ENCODE data around the gene MAN2A1.

MAN2A1 gene

GRCh38 chr5:109863752-109864151, 174.0 kb downstream of the MAN2A1 start:
- Histone ChIP-seq H3K27me3 (ENCODE audit: control insufficient read depth in 1 of 2, insufficient read depth in 2 of 2, low read length in 2 of 2) (no peaks in the 10 kb centered on the region), H3K27ac (ENCODE audit: low read length) (no peak overlapping the region), H3K9ac (ENCODE audit: low read length in 2 of 2) (no peak overlapping the region), H3K9me3 (ENCODE audit: control insufficient read depth in 2 of 2, low read length in 2 of 2) (no peaks in the 10 kb centered on the region), H3K4me1 (ENCODE audit: control insufficient read depth, insufficient read depth, low read length) (no peaks in the 10 kb centered on the region), H3K4me3 (ENCODE audit: low read length in 2 of 2) (no peak overlapping the region), H3K36me3 (ENCODE audit: control insufficient read depth in 2 of 2, insufficient read depth in 2 of 2, low read length in 2 of 2) (peaks cover 13 to 18% of the 10 kb centered on the region in 2 donors)

DNA sequence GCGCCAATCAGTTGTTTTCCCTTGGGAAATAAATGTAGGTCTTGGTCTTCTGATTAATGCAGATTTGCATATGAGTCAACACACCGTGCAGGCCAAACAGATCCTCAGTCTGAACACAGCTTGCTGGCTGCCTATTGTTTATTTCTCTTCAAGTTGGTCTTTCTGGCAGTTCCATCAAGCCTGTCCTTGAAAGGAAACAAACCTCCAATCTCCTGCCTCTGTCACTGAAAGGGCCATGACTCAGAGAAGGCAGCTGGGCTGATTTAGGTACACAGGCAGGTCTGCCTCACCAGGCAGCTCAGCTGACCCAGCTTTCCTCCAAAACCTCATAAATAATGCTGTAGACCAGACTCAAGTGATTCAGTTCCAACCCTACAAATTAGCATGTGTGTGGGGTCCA, 175.9 kb downstream of the MAN2A1 start:
- Histone ChIP-seq H3K4me3 (ENCODE audit: low read length in 2 of 2) (no peak overlapping the region), H3K27me3 (ENCODE audit: control insufficient read depth in 1 of 2, insufficient read depth in 2 of 2, low read length in 2 of 2) (no peaks in the 10 kb centered on the region), H3K9me3 (ENCODE audit: control insufficient read depth in 2 of 2, low read length in 2 of 2) (no peaks in the 10 kb centered on the region), H3K36me3 (ENCODE audit: control insufficient read depth in 2 of 2, insufficient read depth in 2 of 2, low read length in 2 of 2) (peaks cover 13 to 18% of the 10 kb centered on the region in 2 donors), H3K4me1 (ENCODE audit: control insufficient read depth, insufficient read depth, low read length) (no peaks in the 10 kb centered on the region), H3K9ac (ENCODE audit: low read length in 2 of 2) (no peak overlapping the region), H3K27ac (ENCODE audit: low read length) (no peak overlapping the region)

DNA sequence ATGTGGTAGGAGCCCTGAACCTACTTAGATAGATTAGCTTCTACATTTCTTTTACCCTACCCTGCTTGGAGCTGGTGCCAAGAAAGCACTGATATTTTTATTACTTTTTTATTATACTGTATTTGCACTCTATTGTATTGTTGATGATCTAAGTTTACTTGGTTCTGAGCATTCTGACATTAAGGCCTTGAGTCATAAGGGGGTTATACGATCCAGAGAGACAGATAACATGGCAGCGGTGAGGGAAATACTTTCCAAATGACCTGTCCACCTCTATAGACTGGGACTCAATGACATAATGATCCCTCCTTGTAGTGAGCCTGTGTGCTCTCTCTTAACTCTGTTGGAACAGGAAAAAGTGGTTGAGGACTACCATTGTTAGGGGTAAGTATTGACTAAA, 176.3 kb downstream of the MAN2A1 start:
- H3K36me3 ChIP-seq (ENCODE audit: control insufficient read depth in 2 of 2, insufficient read depth in 2 of 2, low read length in 2 of 2) = peaks cover 13 to 16% of the 10 kb centered on the region in 2 donors
- H3K4me1 ChIP-seq (ENCODE audit: control insufficient read depth, insufficient read depth, low read length) = no peaks in the 10 kb centered on the region
- H3K9ac ChIP-seq (ENCODE audit: low read length in 2 of 2) = no peak overlapping the region
- no peaks in the 10 kb centered on the region for H3K27me3 ChIP-seq (ENCODE audit: control insufficient read depth in 1 of 2, insufficient read depth in 2 of 2, low read length in 2 of 2)
- H3K27ac ChIP-seq (ENCODE audit: low read length) = no peak overlapping the region
- H3K4me3 ChIP-seq (ENCODE audit: low read length in 2 of 2) = no peak overlapping the region
- H3K9me3 ChIP-seq (ENCODE audit: control insufficient read depth in 2 of 2, low read length in 2 of 2) = no peaks in the 10 kb centered on the region

GRCh38 chr5:109868737-109869136, 179.0 kb downstream of the MAN2A1 start:
- Histone ChIP-seq H3K4me1 (ENCODE audit: control insufficient read depth, insufficient read depth, low read length) (no peaks in the 10 kb centered on the region), H3K27me3 (ENCODE audit: control insufficient read depth in 1 of 2, insufficient read depth in 2 of 2, low read length in 2 of 2) (no peaks in the 10 kb centered on the region), H3K9me3 (ENCODE audit: control insufficient read depth in 2 of 2, low read length in 2 of 2) (no peaks in the 10 kb centered on the region), H3K27ac (ENCODE audit: low read length) (no peak overlapping the region), H3K36me3 (ENCODE audit: control insufficient read depth in 2 of 2, insufficient read depth in 2 of 2, low read length in 2 of 2) (peaks cover 13 to 15% of the 10 kb centered on the region in 2 donors), H3K9ac (ENCODE audit: low read length in 2 of 2) (no peak overlapping the region), H3K4me3 (ENCODE audit: low read length in 2 of 2) (no peak overlapping the region)

DNA sequence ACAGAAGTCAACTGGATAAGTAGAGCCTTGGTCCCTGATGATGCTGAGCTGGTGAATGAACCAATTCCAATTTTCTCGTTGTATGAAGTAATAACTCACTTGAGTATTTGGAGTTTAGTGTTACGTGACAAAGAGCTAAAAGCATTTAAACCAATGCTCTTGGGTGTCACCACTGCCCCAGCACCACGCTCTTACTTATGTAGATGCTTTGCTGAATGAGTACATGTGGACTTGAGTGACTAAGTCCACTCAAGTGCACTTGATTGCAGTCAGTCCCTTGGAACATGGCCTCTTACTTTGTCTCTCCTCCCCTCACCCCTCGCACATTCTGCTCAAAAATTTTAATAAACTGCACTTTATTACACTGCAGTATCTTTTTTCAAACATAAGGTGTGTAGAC, 184.0 kb downstream of the MAN2A1 start:
- Histone ChIP-seq H3K27ac (ENCODE audit: low read length) (no peak overlapping the region), H3K27me3 (ENCODE audit: control insufficient read depth in 1 of 2, insufficient read depth in 2 of 2, low read length in 2 of 2) (no peaks in the 10 kb centered on the region), H3K4me3 (ENCODE audit: low read length in 2 of 2) (no peak overlapping the region), H3K9ac (ENCODE audit: low read length in 2 of 2) (no peak overlapping the region), H3K4me1 (ENCODE audit: control insufficient read depth, insufficient read depth, low read length) (no peaks in the 10 kb centered on the region), H3K9me3 (ENCODE audit: control insufficient read depth in 2 of 2, low read length in 2 of 2) (no peaks in the 10 kb centered on the region), H3K36me3 (ENCODE audit: control insufficient read depth in 2 of 2, insufficient read depth in 2 of 2, low read length in 2 of 2) (no peaks in the 10 kb centered on the region)

DNA sequence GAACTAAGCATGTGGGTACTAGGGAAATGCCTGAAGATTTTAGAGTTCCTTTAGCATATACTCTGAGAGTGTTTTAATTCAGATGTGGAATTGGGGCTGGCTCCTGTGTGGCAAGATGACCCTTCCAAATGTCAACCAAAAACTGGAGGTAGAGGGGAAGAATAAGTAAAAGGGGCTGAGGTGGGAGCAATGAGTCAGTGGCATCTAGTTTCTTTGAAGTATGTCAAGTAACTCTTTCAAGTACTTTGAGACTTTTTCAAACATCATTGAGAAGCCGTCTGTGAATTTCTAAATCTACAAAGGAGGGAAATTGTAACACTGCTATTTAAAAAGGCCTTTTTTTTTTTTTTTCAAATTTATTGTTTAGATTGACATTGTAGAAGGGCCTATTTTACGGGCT, 184.4 kb downstream of the MAN2A1 start:
- H3K4me1 ChIP-seq (ENCODE audit: control insufficient read depth, insufficient read depth, low read length) = no peaks in the 10 kb centered on the region
- H3K27ac ChIP-seq (ENCODE audit: low read length) = no peak overlapping the region
- no peaks in the 10 kb centered on the region for H3K27me3 ChIP-seq (ENCODE audit: control insufficient read depth in 1 of 2, insufficient read depth in 2 of 2, low read length in 2 of 2)
- no peak overlapping the region for H3K9ac ChIP-seq (ENCODE audit: low read length in 2 of 2)
- no peaks in the 10 kb centered on the region for H3K36me3 ChIP-seq (ENCODE audit: control insufficient read depth in 2 of 2, insufficient read depth in 2 of 2, low read length in 2 of 2)
- H3K9me3 ChIP-seq (ENCODE audit: control insufficient read depth in 2 of 2, low read length in 2 of 2) = no peaks in the 10 kb centered on the region
- H3K4me3 ChIP-seq (ENCODE audit: low read length in 2 of 2) = no peak overlapping the region

DNA sequence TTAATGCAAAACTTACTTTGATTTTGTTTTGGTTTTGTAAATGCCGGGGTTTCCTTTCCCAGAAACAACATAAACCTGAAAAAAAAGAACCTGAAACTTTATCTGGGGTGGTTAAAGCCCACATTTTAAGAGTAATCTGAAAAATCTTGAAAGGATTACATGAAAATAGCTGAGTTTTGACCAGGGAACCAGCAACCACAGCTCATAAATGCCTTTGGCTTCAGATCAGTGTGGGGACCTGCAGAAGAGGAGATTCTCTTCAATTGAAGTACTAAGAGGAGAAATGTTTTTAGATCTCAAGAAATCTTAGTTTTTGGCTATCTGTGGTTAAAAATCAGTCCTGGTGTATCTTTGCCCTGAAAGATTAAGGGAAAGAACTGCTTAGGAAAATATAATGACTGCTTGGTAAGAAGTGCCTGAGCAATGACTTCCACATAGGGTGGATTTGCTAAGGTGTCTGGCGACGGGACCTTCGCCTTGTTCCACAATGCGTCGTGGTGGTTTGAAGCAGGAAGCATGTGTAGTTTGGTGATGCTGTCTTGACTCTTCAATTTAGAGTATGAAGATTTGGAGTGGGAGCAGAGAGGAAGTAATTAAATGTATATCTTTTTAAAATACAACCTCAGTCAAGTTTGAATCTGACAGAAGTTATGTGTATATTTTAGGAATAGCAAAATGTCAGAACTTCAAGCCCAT, 186.5 kb downstream of the MAN2A1 start:
- Histone ChIP-seq H3K4me3 (ENCODE audit: low read length in 2 of 2) (no peak overlapping the region), H3K36me3 (ENCODE audit: control insufficient read depth in 2 of 2, insufficient read depth in 2 of 2, low read length in 2 of 2) (no peaks in the 10 kb centered on the region), H3K9ac (ENCODE audit: low read length in 2 of 2) (no peak overlapping the region), H3K27ac (ENCODE audit: low read length) (no peak overlapping the region), H3K9me3 (ENCODE audit: control insufficient read depth in 2 of 2, low read length in 2 of 2) (no peaks in the 10 kb centered on the region), H3K4me1 (ENCODE audit: control insufficient read depth, insufficient read depth, low read length) (no peaks in the 10 kb centered on the region), H3K27me3 (ENCODE audit: control insufficient read depth in 1 of 2, insufficient read depth in 2 of 2, low read length in 2 of 2) (no peaks in the 10 kb centered on the region)

- H3K36me3 ChIP-seq (ENCODE audit: control insufficient read depth in 2 of 2, insufficient read depth in 2 of 2, low read length in 2 of 2) = no peaks in the 10 kb centered on the region
- no peak overlapping the region for H3K4me3 ChIP-seq (ENCODE audit: low read length in 2 of 2)
- H3K9me3 ChIP-seq (ENCODE audit: control insufficient read depth in 2 of 2, low read length in 2 of 2) = no peaks in the 10 kb centered on the region
Observed at GRCh38 chr5:109876941-109877669, 187.4 kb downstream of the MAN2A1 start.

GRCh38 chr5:109877670-109878045, 187.9 kb downstream of the MAN2A1 start:
- H3K27ac ChIP-seq (ENCODE audit: low read length) = no peak overlapping the region
- H3K36me3 ChIP-seq (ENCODE audit: control insufficient read depth in 2 of 2, insufficient read depth in 2 of 2, low read length in 2 of 2) = no peaks in the 10 kb centered on the region
- H3K9ac ChIP-seq (ENCODE audit: low read length in 2 of 2) = no peak overlapping the region
- H3K4me3 ChIP-seq (ENCODE audit: low read length in 2 of 2) = no peak overlapping the region
- H3K9me3 ChIP-seq (ENCODE audit: control insufficient read depth in 2 of 2, low read length in 2 of 2) = no peaks in the 10 kb centered on the region
- no peaks in the 10 kb centered on the region for H3K4me1 ChIP-seq (ENCODE audit: control insufficient read depth, insufficient read depth, low read length)
- H3K27me3 ChIP-seq (ENCODE audit: control insufficient read depth in 1 of 2, insufficient read depth in 2 of 2, low read length in 2 of 2) = no peaks in the 10 kb centered on the region

More at GRCh38 chr5:109876941-109877669, 187.4 kb downstream of the MAN2A1 start:
- Histone ChIP-seq H3K9ac (ENCODE audit: low read length in 2 of 2) (no peak overlapping the region), H3K4me1 (ENCODE audit: control insufficient read depth, insufficient read depth, low read length) (no peaks in the 10 kb centered on the region), H3K27me3 (ENCODE audit: control insufficient read depth in 1 of 2, insufficient read depth in 2 of 2, low read length in 2 of 2) (no peaks in the 10 kb centered on the region), H3K27ac (ENCODE audit: low read length) (no peak overlapping the region)

- H3K4me1 ChIP-seq (ENCODE audit: control insufficient read depth, insufficient read depth, low read length) = no peaks in the 10 kb centered on the region
- H3K4me3 ChIP-seq (ENCODE audit: low read length in 2 of 2) = no peak overlapping the region
- no peak overlapping the region for H3K9ac ChIP-seq (ENCODE audit: low read length in 2 of 2)
- H3K27ac ChIP-seq (ENCODE audit: low read length) = no peak overlapping the region
- H3K27me3 ChIP-seq (ENCODE audit: control insufficient read depth in 1 of 2, insufficient read depth in 2 of 2, low read length in 2 of 2) = no peaks in the 10 kb centered on the region
- H3K36me3 ChIP-seq (ENCODE audit: control insufficient read depth in 2 of 2, insufficient read depth in 2 of 2, low read length in 2 of 2) = no peaks in the 10 kb centered on the region
- H3K9me3 ChIP-seq (ENCODE audit: control insufficient read depth in 2 of 2, low read length in 2 of 2) = no peaks in the 10 kb centered on the region
Observed at GRCh38 chr5:109878887-109879286, 189.2 kb downstream of the MAN2A1 start.

Measured in stomach smooth muscle (tissue), 2 donors.